ENCODE results near the gene MANEAL. TPM values are rescaled to one million over a fixed set of nuclear protein-coding genes. Genes with fewer than 3 reads are reported as not detected.

MANEAL gene
- total RNA-seq, 1 experiment from 2014 or later, result 6.4 TPM

DNA sequence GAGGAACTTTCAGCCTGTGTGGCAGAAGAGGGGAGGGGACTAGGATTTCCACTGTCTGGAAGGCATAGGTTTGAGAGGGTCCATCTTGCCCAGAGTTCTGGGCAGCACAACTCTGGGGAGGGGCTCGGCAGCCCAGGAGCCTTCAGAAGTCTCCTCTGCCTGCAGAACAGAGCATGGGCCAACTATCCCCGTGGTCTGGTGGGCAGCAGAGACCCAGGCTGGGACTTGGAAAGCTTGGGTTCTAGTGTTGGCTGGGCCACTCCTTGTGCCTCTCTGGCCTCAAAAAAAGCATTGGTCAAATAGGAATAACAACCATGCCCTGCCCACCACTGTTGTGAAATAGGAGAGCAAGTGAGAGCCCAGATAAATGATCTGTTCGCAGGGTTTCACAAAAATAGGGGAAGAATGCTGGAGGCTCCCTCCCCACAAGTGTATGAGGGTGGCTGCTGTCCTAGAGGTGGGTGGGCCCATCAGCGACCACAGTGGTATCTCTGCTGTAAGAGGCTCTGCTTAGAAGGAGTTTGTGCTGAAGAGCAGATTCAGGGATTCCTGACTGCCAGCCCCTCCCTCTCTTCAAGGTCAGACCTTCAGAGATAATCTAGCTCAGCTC, 37.6 kb upstream of the MANEAL start (continued):
- TF ChIP-seq ETV6 (CRISPR knock-in tag; IDR thresholded peaks at IDR 0.05), result no peak

DNA sequence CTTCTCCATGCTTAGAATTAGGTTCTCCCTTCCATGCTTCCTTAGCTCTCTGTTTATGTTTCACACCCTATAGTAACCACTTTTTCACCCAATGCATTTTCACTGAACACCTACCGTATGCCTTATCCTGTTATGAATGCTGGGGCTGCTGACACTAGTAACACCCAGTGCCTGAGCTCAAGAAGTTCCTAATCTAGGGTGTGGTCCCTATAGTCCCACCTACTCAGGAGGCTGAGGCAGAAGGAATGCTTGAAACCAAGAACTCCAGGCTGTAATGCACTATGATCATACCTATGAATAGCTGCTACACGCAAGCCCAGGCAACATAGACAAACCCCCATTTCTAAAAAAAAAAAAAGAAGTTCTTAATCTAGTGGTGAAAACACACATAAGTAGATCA, 34.2 kb upstream of the MANEAL start:
- Mint-ChIP-seq H3K4me3 (no peak overlapping the region), H3K27me3 (ENCODE audit: low read depth) (peaks cover 35% of the 10 kb centered on the region)

More for the DNA sequence above, 34.2 kb upstream of the MANEAL start:
- ChIA-PET CTCF (no interaction called here), POLR2A (no interaction called here)
- Mint-ChIP-seq H3K9me3 (no peaks in the 10 kb centered on the region), H3K36me3 (no peaks in the 10 kb centered on the region), H3K4me1 (peaks cover 3% of the 10 kb centered on the region), H3K27ac (no peak overlapping the region)
- TF ChIP-seq, protein P1, sequence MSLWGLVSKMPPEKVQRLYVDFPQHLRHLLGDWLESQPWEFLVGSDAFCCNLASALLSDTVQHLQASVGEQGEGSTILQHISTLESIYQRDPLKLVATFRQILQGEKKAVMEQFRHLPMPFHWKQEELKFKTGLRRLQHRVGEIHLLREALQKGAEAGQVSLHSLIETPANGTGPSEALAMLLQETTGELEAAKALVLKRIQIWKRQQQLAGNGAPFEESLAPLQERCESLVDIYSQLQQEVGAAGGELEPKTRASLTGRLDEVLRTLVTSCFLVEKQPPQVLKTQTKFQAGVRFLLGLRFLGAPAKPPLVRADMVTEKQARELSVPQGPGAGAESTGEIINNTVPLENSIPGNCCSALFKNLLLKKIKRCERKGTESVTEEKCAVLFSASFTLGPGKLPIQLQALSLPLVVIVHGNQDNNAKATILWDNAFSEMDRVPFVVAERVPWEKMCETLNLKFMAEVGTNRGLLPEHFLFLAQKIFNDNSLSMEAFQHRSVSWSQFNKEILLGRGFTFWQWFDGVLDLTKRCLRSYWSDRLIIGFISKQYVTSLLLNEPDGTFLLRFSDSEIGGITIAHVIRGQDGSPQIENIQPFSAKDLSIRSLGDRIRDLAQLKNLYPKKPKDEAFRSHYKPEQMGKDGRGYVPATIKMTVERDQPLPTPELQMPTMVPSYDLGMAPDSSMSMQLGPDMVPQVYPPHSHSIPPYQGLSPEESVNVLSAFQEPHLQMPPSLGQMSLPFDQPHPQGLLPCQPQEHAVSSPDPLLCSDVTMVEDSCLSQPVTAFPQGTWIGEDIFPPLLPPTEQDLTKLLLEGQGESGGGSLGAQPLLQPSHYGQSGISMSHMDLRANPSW (CRISPR knock-in tag; conservative IDR thresholded peaks at IDR 0.05; ENCODE audit: low read depth), result no peak
- no peak for TF ChIP-seq FOXJ3 (CRISPR knock-in tag; IDR thresholded peaks at IDR 0.05; ENCODE audit: borderline replicate concordance)
- TF ChIP-seq, protein P2, sequence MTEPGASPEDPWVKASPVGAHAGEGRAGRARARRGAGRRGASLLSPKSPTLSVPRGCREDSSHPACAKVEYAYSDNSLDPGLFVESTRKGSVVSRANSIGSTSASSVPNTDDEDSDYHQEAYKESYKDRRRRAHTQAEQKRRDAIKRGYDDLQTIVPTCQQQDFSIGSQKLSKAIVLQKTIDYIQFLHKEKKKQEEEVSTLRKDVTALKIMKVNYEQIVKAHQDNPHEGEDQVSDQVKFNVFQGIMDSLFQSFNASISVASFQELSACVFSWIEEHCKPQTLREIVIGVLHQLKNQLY (CRISPR knock-in tag; IDR thresholded peaks at IDR 0.05), result no peak
- no peak for TF ChIP-seq ZNF121 (CRISPR knock-in tag; IDR thresholded peaks at IDR 0.05)
- no peak for TF ChIP-seq ZNF396 (CRISPR knock-in tag; IDR thresholded peaks at IDR 0.05; ENCODE audit: borderline replicate concordance)
- no peak for TF ChIP-seq NFATC4 (CRISPR knock-in tag; IDR thresholded peaks at IDR 0.05)
- TF ChIP-seq, protein P3, sequence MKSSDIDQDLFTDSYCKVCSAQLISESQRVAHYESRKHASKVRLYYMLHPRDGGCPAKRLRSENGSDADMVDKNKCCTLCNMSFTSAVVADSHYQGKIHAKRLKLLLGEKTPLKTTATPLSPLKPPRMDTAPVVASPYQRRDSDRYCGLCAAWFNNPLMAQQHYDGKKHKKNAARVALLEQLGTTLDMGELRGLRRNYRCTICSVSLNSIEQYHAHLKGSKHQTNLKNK (CRISPR knock-in tag; IDR thresholded peaks at IDR 0.05), result no peak
- TF ChIP-seq ZNF423 (CRISPR knock-in tag; IDR thresholded peaks at IDR 0.05), result no peak
- TF ChIP-seq, protein P4, sequence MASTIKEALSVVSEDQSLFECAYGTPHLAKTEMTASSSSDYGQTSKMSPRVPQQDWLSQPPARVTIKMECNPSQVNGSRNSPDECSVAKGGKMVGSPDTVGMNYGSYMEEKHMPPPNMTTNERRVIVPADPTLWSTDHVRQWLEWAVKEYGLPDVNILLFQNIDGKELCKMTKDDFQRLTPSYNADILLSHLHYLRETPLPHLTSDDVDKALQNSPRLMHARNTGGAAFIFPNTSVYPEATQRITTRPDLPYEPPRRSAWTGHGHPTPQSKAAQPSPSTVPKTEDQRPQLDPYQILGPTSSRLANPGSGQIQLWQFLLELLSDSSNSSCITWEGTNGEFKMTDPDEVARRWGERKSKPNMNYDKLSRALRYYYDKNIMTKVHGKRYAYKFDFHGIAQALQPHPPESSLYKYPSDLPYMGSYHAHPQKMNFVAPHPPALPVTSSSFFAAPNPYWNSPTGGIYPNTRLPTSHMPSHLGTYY (CRISPR knock-in tag; IDR thresholded peaks at IDR 0.05), result no peak
- no peak for TF ChIP-seq RELA (CRISPR knock-in tag; IDR thresholded peaks at IDR 0.05; ENCODE audit: borderline replicate concordance)
- TF ChIP-seq, protein P5, sequence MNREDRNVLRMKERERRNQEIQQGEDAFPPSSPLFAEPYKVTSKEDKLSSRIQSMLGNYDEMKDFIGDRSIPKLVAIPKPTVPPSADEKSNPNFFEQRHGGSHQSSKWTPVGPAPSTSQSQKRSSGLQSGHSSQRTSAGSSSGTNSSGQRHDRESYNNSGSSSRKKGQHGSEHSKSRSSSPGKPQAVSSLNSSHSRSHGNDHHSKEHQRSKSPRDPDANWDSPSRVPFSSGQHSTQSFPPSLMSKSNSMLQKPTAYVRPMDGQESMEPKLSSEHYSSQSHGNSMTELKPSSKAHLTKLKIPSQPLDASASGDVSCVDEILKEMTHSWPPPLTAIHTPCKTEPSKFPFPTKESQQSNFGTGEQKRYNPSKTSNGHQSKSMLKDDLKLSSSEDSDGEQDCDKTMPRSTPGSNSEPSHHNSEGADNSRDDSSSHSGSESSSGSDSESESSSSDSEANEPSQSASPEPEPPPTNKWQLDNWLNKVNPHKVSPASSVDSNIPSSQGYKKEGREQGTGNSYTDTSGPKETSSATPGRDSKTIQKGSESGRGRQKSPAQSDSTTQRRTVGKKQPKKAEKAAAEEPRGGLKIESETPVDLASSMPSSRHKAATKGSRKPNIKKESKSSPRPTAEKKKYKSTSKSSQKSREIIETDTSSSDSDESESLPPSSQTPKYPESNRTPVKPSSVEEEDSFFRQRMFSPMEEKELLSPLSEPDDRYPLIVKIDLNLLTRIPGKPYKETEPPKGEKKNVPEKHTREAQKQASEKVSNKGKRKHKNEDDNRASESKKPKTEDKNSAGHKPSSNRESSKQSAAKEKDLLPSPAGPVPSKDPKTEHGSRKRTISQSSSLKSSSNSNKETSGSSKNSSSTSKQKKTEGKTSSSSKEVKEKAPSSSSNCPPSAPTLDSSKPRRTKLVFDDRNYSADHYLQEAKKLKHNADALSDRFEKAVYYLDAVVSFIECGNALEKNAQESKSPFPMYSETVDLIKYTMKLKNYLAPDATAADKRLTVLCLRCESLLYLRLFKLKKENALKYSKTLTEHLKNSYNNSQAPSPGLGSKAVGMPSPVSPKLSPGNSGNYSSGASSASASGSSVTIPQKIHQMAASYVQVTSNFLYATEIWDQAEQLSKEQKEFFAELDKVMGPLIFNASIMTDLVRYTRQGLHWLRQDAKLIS (CRISPR knock-in tag; IDR thresholded peaks at IDR 0.05; ENCODE audit: borderline replicate concordance), result no peak
- TF ChIP-seq TEAD4 (CRISPR knock-in tag; IDR thresholded peaks at IDR 0.05), result no peak
- no peak for TF ChIP-seq MYBL2 (CRISPR knock-in tag; IDR thresholded peaks at IDR 0.05)
- TF ChIP-seq CREM (CRISPR knock-in tag; IDR thresholded peaks at IDR 0.05), result no peak
- no peak for DNase-seq (ENCODE audit: low spot score)
- no peak for ATAC-seq
